HEK293 (cell line): ENCODE data around the gene PROCA1.
A peak's percentile ranks its signal among the peaks of the same experiment; 100 is the strongest.

Source experiments
- CTCF ChIA-PET: fragments of 350-600 bp; formaldehyde crosslinking; extraction: SDS; loops from one replicate; lab custom pipeline; 2021; ENCODE audit warnings: antibody characterized with exemption; lab: Yijun Ruan, JAX
- POLR2A ChIA-PET: fragments of 300-600 bp; formaldehyde crosslinking; extraction: SDS; loops from one replicate; lab custom pipeline; 2020; ENCODE audit warnings: antibody characterized with exemption, inconsistent platforms; lab: Yijun Ruan, JAX
- H3K27ac ChIP-seq: fragments of 200-500 bp; sonication (Bioruptor generic); 2 replicates; pipeline ENCODE4 v1.5.1; 2014; ENCODE audit warnings: low read depth, low read length, control low read depth, inconsistent platforms; ENCODE audit errors: extremely low read depth
- H3K36me3 ChIP-seq, 2 experiments: fragments of 200-500 bp in 1 of 2; sonication (Bioruptor generic) in 1 of 2; 1 replicate in 1 of 2; 2 replicates in 1 of 2; pipeline ENCODE4 v1.5.1; 2014 to 2017; ENCODE audit warnings: inconsistent platforms in 2 of 2, low read length in 2 of 2; ENCODE audit not compliant: control insufficient read depth in 2 of 2, insufficient read depth in 1 of 2
- H3K4me1 ChIP-seq: fragments of 200-500 bp; sonication (Bioruptor generic); 2 replicates; pipeline ENCODE4 v1.5.1; 2014; ENCODE audit warnings: mild to moderate bottlenecking, low read length, inconsistent platforms; ENCODE audit not compliant: control insufficient read depth, insufficient read depth
- H3K4me3 ChIP-seq: 2 replicates; pipeline ENCODE4 v1.5.1; 2011; ENCODE audit warnings: low read depth, mild to moderate bottlenecking, control low read depth, low read length, moderate library complexity
- H3K9me3 ChIP-seq: fragments of 200-500 bp; sonication (Bioruptor generic); 2 replicates; pipeline ENCODE4 v1.5.1; 2014; ENCODE audit warnings: low read depth, low read length, inconsistent platforms; ENCODE audit not compliant: control insufficient read depth, insufficient read depth
- ELK4 ChIP-seq: IDR thresholded peaks from 2 replicates; pipeline ENCODE4 v1.6.1; 2011; ENCODE audit warnings: mild to moderate bottlenecking, low read depth, low read length, borderline replicate concordance
- FEZF1 ChIP-seq: fragments of 450-650 bp; formaldehyde crosslinking; IDR thresholded peaks from 2 replicates; pipeline ENCODE4 v1.5.1; 2016; ENCODE audit warnings: missing biosample characterization, missing genetic modification characterization
- GLIS2 ChIP-seq: fragments of 450-650 bp; formaldehyde crosslinking; IDR thresholded peaks from 2 replicates; pipeline ENCODE4 v1.5.1; 2016; ENCODE audit warnings: missing biosample characterization, missing genetic modification characterization
- HIC1 ChIP-seq: fragments of 450-650 bp; formaldehyde crosslinking; IDR thresholded peaks from 2 replicates; pipeline ENCODE4 v1.5.1; 2016; ENCODE audit warnings: missing biosample characterization, missing genetic modification characterization
- HOXA7 ChIP-seq: sonication (generic); formaldehyde crosslinking; IDR thresholded peaks from 2 replicates; pipeline ENCODE4 v1.8.1; 2022; ENCODE audit warnings: missing genetic modification reagents, borderline replicate concordance
- OVOL3 ChIP-seq: fragments of 450-650 bp; formaldehyde crosslinking; IDR thresholded peaks from 2 replicates; pipeline ENCODE4 v1.5.1; 2016; ENCODE audit warnings: missing biosample characterization, missing genetic modification characterization
- WT1 ChIP-seq: fragments of 450-650 bp; formaldehyde crosslinking; IDR thresholded peaks from 2 replicates; pipeline ENCODE4 v1.5.1; 2016; ENCODE audit warnings: missing biosample characterization, missing genetic modification characterization
- ZNF140 ChIP-seq: fragments of 450-650 bp; formaldehyde crosslinking; IDR thresholded peaks from 2 replicates; pipeline ENCODE4 v1.5.1; 2016; ENCODE audit warnings: missing biosample characterization, missing genetic modification characterization
- ZNF211 ChIP-seq: fragments of 450-650 bp; formaldehyde crosslinking; IDR thresholded peaks from 2 replicates; pipeline ENCODE4 v1.5.1; 2016; ENCODE audit warnings: low read depth, missing biosample characterization, missing genetic modification characterization
- ZNF23 ChIP-seq: fragments of 450-650 bp; formaldehyde crosslinking; IDR thresholded peaks from 2 replicates; pipeline ENCODE4 v1.5.1; 2016; ENCODE audit warnings: missing biosample characterization, missing genetic modification characterization, borderline replicate concordance
- ZNF280C ChIP-seq: fragments of 450-650 bp; formaldehyde crosslinking; IDR thresholded peaks from 2 replicates; pipeline ENCODE4 v1.5.1; 2016; ENCODE audit warnings: missing biosample characterization, missing genetic modification characterization
- ZNF354C ChIP-seq: fragments of 450-650 bp; formaldehyde crosslinking; IDR thresholded peaks from 2 replicates; pipeline ENCODE4 v1.5.1; 2016; ENCODE audit warnings: missing biosample characterization, missing genetic modification characterization, low read depth, borderline replicate concordance
- ZNF404 ChIP-seq: fragments of 450-650 bp; formaldehyde crosslinking; IDR thresholded peaks from 2 replicates; pipeline ENCODE4 v1.5.1; 2017; ENCODE audit warnings: missing biosample characterization, missing genetic modification characterization
- ZNF473 ChIP-seq: fragments of 450-650 bp; formaldehyde crosslinking; IDR thresholded peaks from 2 replicates; pipeline ENCODE4 v1.5.1; 2017; ENCODE audit warnings: missing biosample characterization, missing genetic modification characterization
- ZNF660 ChIP-seq: fragments of 450-650 bp; IDR thresholded peaks from 2 replicates; pipeline ENCODE4 v1.5.1; 2018; ENCODE audit warnings: missing biosample characterization, mild to moderate bottlenecking, missing genetic modification characterization
- ZSCAN4 ChIP-seq: fragments of 450-650 bp; formaldehyde crosslinking; IDR thresholded peaks from 2 replicates; pipeline ENCODE4 v1.5.1; 2017; ENCODE audit warnings: missing biosample characterization, missing genetic modification characterization

The PROCA1 gene

GRCh38 chr17:28669918-28670317 lies 41.8 kb downstream of the PROCA1 start:
- H3K4me1 ChIP-seq: no peaks in the 10 kb centered on the region
- no peaks in the 10 kb centered on the region for H3K9me3 ChIP-seq
- ChIA-PET POLR2A (interaction anchor here (0.9 kb wide), 1 partner anchor 50 kb away, joined by 3 read pairs; the partner anchor contains the start of gene RPL23A), CTCF (interaction anchor here (0.7 to 3.2 kb wide), 2 partner anchors 23 to 25 kb away, joined by 3 to 15 read pairs; partner anchors contain the start of gene BLTP2)
- TF ChIP-seq ZNF354C (no peak), ZNF211 (tag by site-specific recombination) (no peak), ZNF23 (tag by site-specific recombination) (no peak), HIC1 (tag by site-specific recombination) (no peak), ZNF473 (tag by site-specific recombination) (no peak), ZNF660 (tag by site-specific recombination) (no peak), OVOL3 (no peak), HOXA7 (CRISPR knock-in tag) (no peak), ZNF140 (tag by site-specific recombination) (no peak), GLIS2 (tag by site-specific recombination) (no peak)
- H3K4me3 ChIP-seq: no peak overlapping the region
- no peak overlapping the region for H3K27ac ChIP-seq
- peaks cover 75 to 87% of the 10 kb centered on the region in 2 experiments for H3K36me3 ChIP-seq

- H3K36me3 ChIP-seq: peaks cover 67 to 79% of the 10 kb centered on the region in 2 experiments
- POLR2A ChIA-PET: interaction anchor here (1.3 to 1.9 kb wide), 3 partner anchors 23 to 52 kb away, joined by 5 to 8 read pairs (median 6); partner anchors contain the start of genes BLTP2 and RPL23A
- peak; percentile 55; the same call in 1 of the 2 replicates for TF ChIP-seq WT1 (tag by site-specific recombination)
- no peak for TF ChIP-seq ELK4
- no peak for TF ChIP-seq ZSCAN4
- no peak for TF ChIP-seq ZNF404 (tag by site-specific recombination)
- no peak for TF ChIP-seq ZNF280C (tag by site-specific recombination)
- TF ChIP-seq FEZF1 (tag by site-specific recombination): no peak
These were observed 43.8 kb downstream of the PROCA1 start for GRCh38 chr17:28667870-28668269.

More at GRCh38 chr17:28667870-28668269, 43.8 kb downstream of the PROCA1 start:
- H3K4me3 ChIP-seq: no peak overlapping the region
- no peaks in the 10 kb centered on the region for H3K9me3 ChIP-seq
- no peak overlapping the region for H3K27ac ChIP-seq
- peaks cover 4% of the 10 kb centered on the region; the same call in 1 of the 2 replicates for H3K4me1 ChIP-seq
- CTCF ChIA-PET: interaction anchor here (0.6 to 3.2 kb wide), 6 partner anchors 10 to 57 kb away, joined by 3 to 15 read pairs (median 3); partner anchors contain the start of gene BLTP2
